ENCODE measurements around the gene NAA25. TPM values are rescaled to one million over a fixed set of nuclear protein-coding genes. Genes with fewer than 3 reads are reported as not detected.

Gene NAA25
- total RNA-seq, 1 experiment from 2014 or later: 70.5 TPM

DNA sequence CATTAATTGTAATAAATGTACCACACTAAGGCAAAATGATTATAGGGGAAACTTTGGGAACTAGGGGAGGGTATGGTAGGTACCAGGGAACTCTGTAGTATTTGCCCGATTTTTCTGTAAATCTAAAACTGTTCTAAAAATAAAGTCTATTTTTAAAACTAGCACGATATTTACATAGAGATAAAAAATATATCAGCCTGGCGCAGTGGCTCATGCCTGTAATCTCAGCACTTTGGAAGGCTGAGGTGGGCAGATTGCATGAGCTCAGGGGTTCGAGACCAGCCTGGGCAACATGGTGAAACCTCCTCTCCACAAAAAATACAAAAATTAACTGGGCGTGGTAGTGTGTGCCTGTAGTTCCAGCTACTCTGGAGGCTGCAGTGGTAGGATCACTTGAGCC is 128.0 kb downstream of the NAA25 start:
- H3K27ac ChIP-seq (ENCODE audit: low read depth, low read length, poor library complexity, severe bottlenecking): no peak overlapping the region
- CTCF ChIA-PET: no interaction called here
- H3K27me3 ChIP-seq (replicated peaks; ENCODE audit: insufficient read depth, low read depth, low read length, poor library complexity): no peaks in the 10 kb centered on the region
- POLR2A ChIA-PET (ENCODE audit: low non-redundant PET): interaction anchor here (0.7 kb wide), 1 partner anchor 33 kb away, joined by 6 read pairs; no protein-coding TSS in a partner anchor
- DNase-seq (ENCODE audit: low spot score): no peak
- TF ChIP-seq, protein P1, sequence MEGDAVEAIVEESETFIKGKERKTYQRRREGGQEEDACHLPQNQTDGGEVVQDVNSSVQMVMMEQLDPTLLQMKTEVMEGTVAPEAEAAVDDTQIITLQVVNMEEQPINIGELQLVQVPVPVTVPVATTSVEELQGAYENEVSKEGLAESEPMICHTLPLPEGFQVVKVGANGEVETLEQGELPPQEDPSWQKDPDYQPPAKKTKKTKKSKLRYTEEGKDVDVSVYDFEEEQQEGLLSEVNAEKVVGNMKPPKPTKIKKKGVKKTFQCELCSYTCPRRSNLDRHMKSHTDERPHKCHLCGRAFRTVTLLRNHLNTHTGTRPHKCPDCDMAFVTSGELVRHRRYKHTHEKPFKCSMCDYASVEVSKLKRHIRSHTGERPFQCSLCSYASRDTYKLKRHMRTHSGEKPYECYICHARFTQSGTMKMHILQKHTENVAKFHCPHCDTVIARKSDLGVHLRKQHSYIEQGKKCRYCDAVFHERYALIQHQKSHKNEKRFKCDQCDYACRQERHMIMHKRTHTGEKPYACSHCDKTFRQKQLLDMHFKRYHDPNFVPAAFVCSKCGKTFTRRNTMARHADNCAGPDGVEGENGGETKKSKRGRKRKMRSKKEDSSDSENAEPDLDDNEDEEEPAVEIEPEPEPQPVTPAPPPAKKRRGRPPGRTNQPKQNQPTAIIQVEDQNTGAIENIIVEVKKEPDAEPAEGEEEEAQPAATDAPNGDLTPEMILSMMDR (conservative IDR thresholded peaks at IDR 0.05; ENCODE audit: low read depth, low read length): no peak
- no peak for TF ChIP-seq EZH2 (IDR thresholded peaks at IDR 0.05; ENCODE audit: borderline replicate concordance, low read depth, low read length, poor library complexity, severe bottlenecking)
- intact Hi-C loops (cut with micrococcal nuclease; ENCODE audit: unreplicated experiment): no loop called here
- no peak overlapping the region for H3K4me3 ChIP-seq (ENCODE audit: low read depth, low read length, poor library complexity, severe bottlenecking)
- BruUV-seq (replicated peaks): no TSS peak
- no peaks in the 10 kb centered on the region for H3K9me3 ChIP-seq (ENCODE audit: low read depth, low read length, poor library complexity, severe bottlenecking)
- no peaks in the 10 kb centered on the region for H3K36me3 ChIP-seq (ENCODE audit: insufficient read depth, low read length, poor library complexity, severe bottlenecking)
- H3K4me1 ChIP-seq (ENCODE audit: insufficient read depth, low read length, poor library complexity, severe bottlenecking): no peaks in the 10 kb centered on the region

DNA sequence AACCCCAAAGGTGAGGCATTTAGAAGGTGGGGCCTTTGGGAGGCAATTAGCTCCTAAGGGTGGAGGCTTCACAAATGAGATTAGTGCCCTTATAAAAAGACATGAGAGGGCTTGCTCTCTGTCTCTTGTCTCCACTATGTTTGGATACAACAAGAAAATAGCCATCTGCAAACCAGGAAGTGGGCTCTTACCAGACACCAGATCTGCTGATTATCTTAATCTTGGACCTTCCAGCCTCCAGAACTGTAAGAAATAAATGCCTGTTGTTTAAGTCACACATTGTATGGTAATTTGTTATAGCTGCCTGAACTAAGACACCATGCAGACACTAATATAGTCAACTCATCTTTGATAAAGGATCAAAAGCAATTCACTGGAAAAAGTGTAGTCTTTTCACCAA is 130.0 kb downstream of the NAA25 start:
- intact Hi-C loops (cut with micrococcal nuclease; ENCODE audit: unreplicated experiment): no loop called here

DNA sequence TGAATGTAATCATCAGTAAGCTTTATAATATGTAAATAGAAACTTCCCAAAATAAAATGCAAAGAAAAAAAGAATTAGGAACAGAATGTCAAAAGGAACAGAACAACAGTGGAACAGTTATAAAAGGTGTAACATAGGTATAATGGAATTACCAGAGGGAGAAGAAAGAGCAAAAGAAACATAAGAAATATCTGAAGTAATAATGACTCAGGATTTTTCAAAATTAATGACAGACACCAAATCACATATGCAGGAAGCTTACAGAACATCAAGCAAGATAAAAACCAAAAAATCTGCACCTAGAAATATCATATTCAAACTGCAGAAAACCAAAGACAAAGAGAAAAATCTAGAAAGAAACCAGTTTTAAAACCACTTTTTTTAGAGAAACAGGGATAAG is 131.7 kb downstream of the NAA25 start:
- no peaks in the 10 kb centered on the region for H3K4me1 ChIP-seq (ENCODE audit: insufficient read depth, low read length, poor library complexity, severe bottlenecking)
- intact Hi-C loops (cut with micrococcal nuclease; ENCODE audit: unreplicated experiment): no loop called here
- H3K27ac ChIP-seq (ENCODE audit: low read depth, low read length, poor library complexity, severe bottlenecking): peak overlapping the region; percentile 47
- H3K4me3 ChIP-seq (ENCODE audit: low read depth, low read length, poor library complexity, severe bottlenecking): no peak overlapping the region
- H3K27me3 ChIP-seq (replicated peaks; ENCODE audit: insufficient read depth, low read depth, low read length, poor library complexity): no peaks in the 10 kb centered on the region
- no TSS peak for BruUV-seq (replicated peaks)
- ChIA-PET POLR2A (ENCODE audit: low non-redundant PET) (no interaction called here), CTCF (no interaction called here)
- no peak for DNase-seq (ENCODE audit: low spot score)
- TF ChIP-seq, protein P1 (conservative IDR thresholded peaks at IDR 0.05; ENCODE audit: low read depth, low read length): no peak
- no peak for TF ChIP-seq EZH2 (IDR thresholded peaks at IDR 0.05; ENCODE audit: borderline replicate concordance, low read depth, low read length, poor library complexity, severe bottlenecking)
- no peaks in the 10 kb centered on the region for H3K9me3 ChIP-seq (ENCODE audit: low read depth, low read length, poor library complexity, severe bottlenecking)
- H3K36me3 ChIP-seq (ENCODE audit: insufficient read depth, low read length, poor library complexity, severe bottlenecking): no peaks in the 10 kb centered on the region

More for the DNA sequence above, 130.0 kb downstream of the NAA25 start:
- POLR2A ChIA-PET (ENCODE audit: low non-redundant PET): no interaction called here
- no peaks in the 10 kb centered on the region for H3K9me3 ChIP-seq (ENCODE audit: low read depth, low read length, poor library complexity, severe bottlenecking)
- no peak overlapping the region for H3K4me3 ChIP-seq (ENCODE audit: low read depth, low read length, poor library complexity, severe bottlenecking)
- no peaks in the 10 kb centered on the region for H3K36me3 ChIP-seq (ENCODE audit: insufficient read depth, low read length, poor library complexity, severe bottlenecking)
- no peaks in the 10 kb centered on the region for H3K27me3 ChIP-seq (replicated peaks; ENCODE audit: insufficient read depth, low read depth, low read length, poor library complexity)
- no peak for DNase-seq (ENCODE audit: low spot score)
- H3K4me1 ChIP-seq (ENCODE audit: insufficient read depth, low read length, poor library complexity, severe bottlenecking): no peaks in the 10 kb centered on the region
- no peak overlapping the region for H3K27ac ChIP-seq (ENCODE audit: low read depth, low read length, poor library complexity, severe bottlenecking)
- CTCF ChIA-PET: no interaction called here
- no peak for TF ChIP-seq EZH2 (IDR thresholded peaks at IDR 0.05; ENCODE audit: borderline replicate concordance, low read depth, low read length, poor library complexity, severe bottlenecking)
- no TSS peak for BruUV-seq (replicated peaks)

Small RNA genes within 50 kb of the gene (microRNA-seq; reads per million reads assigned to microRNA genes)
- gene MIR3657: not detected

Other genes with a start within 250 kb of the NAA25 start
- gene TMEM116, start 95.6 kb downstream of the NAA25 start, total RNA-seq (2021): 12.0 and 13.6 TPM in 2 replicates
- 109 and 116 TPM in 2 replicates for gene ERP29, start 95.4 kb downstream of the NAA25 start, total RNA-seq (2021)
- gene TRAFD1, start 16.8 kb upstream of the NAA25 start, total RNA-seq (2021): 35.2 and 37.8 TPM in 2 replicates